Astrocyte (in vitro differentiated cells and primary cell): Measurements from ENCODE around the gene HJURP. TPM values are rescaled to one million over a fixed set of nuclear protein-coding genes. Genes with fewer than 3 reads are reported as not detected.

Experiments used
- DNase-seq: peaks from one replicate; pipeline ENCODE4 v3.0.0-alpha.2; 2010; ENCODE audit warnings: low read depth
- FAIRE-seq: peaks from 2 replicates; lab custom pipeline; 2011; peaks lifted over from hg19 to GRCh38; lab: Jason Lieb, UNC
- H2AFZ ChIP-seq: 2 replicates; pipeline ENCODE4 v1.6.0; 2012; ENCODE audit warnings: low read depth, low read length, inconsistent platforms
- H3K27ac ChIP-seq: 2 replicates; pipeline ENCODE4 v1.5.1; 2011; ENCODE audit warnings: low read depth, low read length, inconsistent platforms
- H3K27me3 ChIP-seq: 2 replicates; pipeline ENCODE4 v1.6.0; 2011; ENCODE audit warnings: low read length, inconsistent platforms; ENCODE audit not compliant: insufficient read depth
- H3K36me3 ChIP-seq: 2 replicates; pipeline ENCODE4 v1.5.1; 2011; ENCODE audit warnings: low read length, inconsistent platforms; ENCODE audit not compliant: insufficient read depth
- H3K4me1 ChIP-seq: 2 replicates; pipeline ENCODE4 v1.5.1; 2011; ENCODE audit warnings: low read length, inconsistent platforms; ENCODE audit not compliant: insufficient read depth
- H3K4me2 ChIP-seq: 2 replicates; pipeline ENCODE4 v1.6.0; 2012; ENCODE audit warnings: low read length, inconsistent platforms
- H3K4me3 ChIP-seq: 2 replicates; pipeline ENCODE4 v1.5.1; 2011; ENCODE audit warnings: low read depth, mild to moderate bottlenecking, low read length, inconsistent platforms; ENCODE audit not compliant: insufficient read depth
- H3K79me2 ChIP-seq: 2 replicates; pipeline ENCODE4 v1.6.0; 2012; ENCODE audit warnings: mild to moderate bottlenecking, low read length, inconsistent platforms; ENCODE audit not compliant: insufficient read depth
- H3K9ac ChIP-seq: 2 replicates; pipeline ENCODE4 v1.6.0; 2012; ENCODE audit warnings: mild to moderate bottlenecking, low read length, inconsistent platforms
- H3K9me3 ChIP-seq: 2 replicates; pipeline ENCODE4 v1.5.1; 2012; ENCODE audit warnings: low read depth, mild to moderate bottlenecking, low read length, inconsistent platforms; ENCODE audit not compliant: insufficient read depth
- H4K20me1 ChIP-seq: 2 replicates; pipeline ENCODE4 v1.6.0; 2012; ENCODE audit warnings: low read length, inconsistent platforms; ENCODE audit not compliant: insufficient read depth
- H3K27ac Mint-ChIP-seq: one replicate; pipeline ENCODE4 v1.8.0; 2021; ENCODE audit warnings: mild to moderate bottlenecking, mixed read lengths; ENCODE audit not compliant: unreplicated experiment
- H3K27me3 Mint-ChIP-seq: one replicate; pipeline ENCODE4 v1.8.0; 2021; ENCODE audit warnings: low read depth, mixed read lengths; ENCODE audit not compliant: unreplicated experiment
- H3K36me3 Mint-ChIP-seq: one replicate; pipeline ENCODE4 v1.8.0; 2021; ENCODE audit warnings: low read depth, mixed read lengths; ENCODE audit not compliant: unreplicated experiment
- H3K4me1 Mint-ChIP-seq: one replicate; pipeline ENCODE4 v1.8.0; 2021; ENCODE audit warnings: low read depth, mixed read lengths; ENCODE audit not compliant: unreplicated experiment
- H3K4me3 Mint-ChIP-seq: one replicate; pipeline ENCODE4 v1.8.0; 2021; ENCODE audit warnings: mild to moderate bottlenecking, moderate library complexity, mixed read lengths; ENCODE audit not compliant: unreplicated experiment
- H3K9me3 Mint-ChIP-seq: one replicate; pipeline ENCODE4 v1.8.0; 2021; ENCODE audit warnings: mild to moderate bottlenecking, mixed read lengths; ENCODE audit not compliant: unreplicated experiment
- CTCF ChIP-seq: IDR thresholded peaks from 2 replicates; pipeline ENCODE4 v1.5.1; 2011; ENCODE audit warnings: low read depth, mild to moderate bottlenecking, inconsistent platforms, low read length, moderate library complexity; ENCODE audit not compliant: insufficient read depth
- EZH2 ChIP-seq: IDR thresholded peaks from 2 replicates; pipeline ENCODE4 v1.6.1; 2012; ENCODE audit warnings: mild to moderate bottlenecking, low read length, inconsistent platforms; ENCODE audit not compliant: insufficient read depth
- total RNA-seq: library from RNA; stranded (reverse); gene quantifications from 2 replicates; pipeline ENCODE4 v1.2.1, GENCODE V29; 2021

HJURP gene
- total RNA-seq, 1 donor from 2014 or later: 5.9 TPM

- H3K4me3 Mint-ChIP-seq: no peak overlapping the region
- FAIRE-seq: no peak
- H3K36me3 Mint-ChIP-seq: peaks cover 14% of the 10 kb centered on the region
- Histone ChIP-seq H3K4me3 (no peak overlapping the region), H3K27ac (no peak overlapping the region), H2AFZ (no peak overlapping the region), H3K9me3 (no peaks in the 10 kb centered on the region), H3K36me3 (peaks cover 45% of the 10 kb centered on the region), H3K79me2 (peaks cover 94% of the 10 kb centered on the region), H3K4me2 (no peak overlapping the region), H3K27me3 (no peaks in the 10 kb centered on the region), H3K4me1 (no peaks in the 10 kb centered on the region), H4K20me1 (peaks cover 21% of the 10 kb centered on the region), H3K9ac (no peak overlapping the region)
- H3K9me3 Mint-ChIP-seq: no peaks in the 10 kb centered on the region
- H3K27me3 Mint-ChIP-seq: peaks cover 4% of the 10 kb centered on the region
- no peak overlapping the region for H3K27ac Mint-ChIP-seq
- TF ChIP-seq CTCF (no peak), EZH2 (no peak)
- no peak for DNase-seq
- no peaks in the 10 kb centered on the region for H3K4me1 Mint-ChIP-seq
Measured at GRCh38 chr2:233840520-233840919, 13.8 kb downstream of the HJURP start.

- H3K27ac ChIP-seq: no peak overlapping the region
- no peaks in the 10 kb centered on the region for H3K27me3 ChIP-seq
- H3K4me3 ChIP-seq: no peak overlapping the region
- Mint-ChIP-seq H3K36me3 (peaks cover 14% of the 10 kb centered on the region), H3K27ac (no peak overlapping the region), H3K27me3 (peaks cover 4% of the 10 kb centered on the region), H3K9me3 (no peaks in the 10 kb centered on the region), H3K4me3 (no peak overlapping the region), H3K4me1 (no peaks in the 10 kb centered on the region)
- no peaks in the 10 kb centered on the region for H3K4me1 ChIP-seq
- peaks cover 93% of the 10 kb centered on the region for H3K79me2 ChIP-seq
- H3K4me2 ChIP-seq: no peak overlapping the region
- H3K9ac ChIP-seq: no peak overlapping the region
- no peak overlapping the region for H2AFZ ChIP-seq
- DNase-seq (no peak), FAIRE-seq (no peak)
- no peak for TF ChIP-seq CTCF
- no peak for TF ChIP-seq EZH2
- H3K9me3 ChIP-seq: no peaks in the 10 kb centered on the region
- peaks cover 46% of the 10 kb centered on the region for H3K36me3 ChIP-seq
- H4K20me1 ChIP-seq: peaks cover 19% of the 10 kb centered on the region
Measured at GRCh38 chr2:233839447-233839820, 14.9 kb downstream of the HJURP start.

GRCh38 chr2:233838726-233839446 is 15.4 kb downstream of the HJURP start:
- Histone ChIP-seq H3K36me3 (peaks cover 45% of the 10 kb centered on the region), H3K4me3 (no peak overlapping the region), H3K4me2 (no peak overlapping the region), H3K79me2 (peaks cover 87% of the 10 kb centered on the region), H3K27ac (no peak overlapping the region), H3K27me3 (no peaks in the 10 kb centered on the region), H3K9ac (no peak overlapping the region), H2AFZ (no peak overlapping the region), H3K9me3 (no peaks in the 10 kb centered on the region), H4K20me1 (peaks cover 19% of the 10 kb centered on the region), H3K4me1 (no peaks in the 10 kb centered on the region)
- FAIRE-seq (no peak), DNase-seq (no peak)
- Mint-ChIP-seq H3K27ac (peak overlapping the region; percentile 5), H3K9me3 (no peaks in the 10 kb centered on the region), H3K4me3 (no peak overlapping the region), H3K27me3 (peaks cover 4% of the 10 kb centered on the region), H3K4me1 (no peaks in the 10 kb centered on the region), H3K36me3 (peaks cover 14% of the 10 kb centered on the region)
- TF ChIP-seq EZH2: no peak
- no peak for TF ChIP-seq CTCF
